ENCODE results near the gene LMOD3.

- TF ChIP-seq CTCF (IDR thresholded peaks at IDR 0.05; ENCODE audit: insufficient read depth, low read length) = no peak
- TF ChIP-seq, protein P1, sequence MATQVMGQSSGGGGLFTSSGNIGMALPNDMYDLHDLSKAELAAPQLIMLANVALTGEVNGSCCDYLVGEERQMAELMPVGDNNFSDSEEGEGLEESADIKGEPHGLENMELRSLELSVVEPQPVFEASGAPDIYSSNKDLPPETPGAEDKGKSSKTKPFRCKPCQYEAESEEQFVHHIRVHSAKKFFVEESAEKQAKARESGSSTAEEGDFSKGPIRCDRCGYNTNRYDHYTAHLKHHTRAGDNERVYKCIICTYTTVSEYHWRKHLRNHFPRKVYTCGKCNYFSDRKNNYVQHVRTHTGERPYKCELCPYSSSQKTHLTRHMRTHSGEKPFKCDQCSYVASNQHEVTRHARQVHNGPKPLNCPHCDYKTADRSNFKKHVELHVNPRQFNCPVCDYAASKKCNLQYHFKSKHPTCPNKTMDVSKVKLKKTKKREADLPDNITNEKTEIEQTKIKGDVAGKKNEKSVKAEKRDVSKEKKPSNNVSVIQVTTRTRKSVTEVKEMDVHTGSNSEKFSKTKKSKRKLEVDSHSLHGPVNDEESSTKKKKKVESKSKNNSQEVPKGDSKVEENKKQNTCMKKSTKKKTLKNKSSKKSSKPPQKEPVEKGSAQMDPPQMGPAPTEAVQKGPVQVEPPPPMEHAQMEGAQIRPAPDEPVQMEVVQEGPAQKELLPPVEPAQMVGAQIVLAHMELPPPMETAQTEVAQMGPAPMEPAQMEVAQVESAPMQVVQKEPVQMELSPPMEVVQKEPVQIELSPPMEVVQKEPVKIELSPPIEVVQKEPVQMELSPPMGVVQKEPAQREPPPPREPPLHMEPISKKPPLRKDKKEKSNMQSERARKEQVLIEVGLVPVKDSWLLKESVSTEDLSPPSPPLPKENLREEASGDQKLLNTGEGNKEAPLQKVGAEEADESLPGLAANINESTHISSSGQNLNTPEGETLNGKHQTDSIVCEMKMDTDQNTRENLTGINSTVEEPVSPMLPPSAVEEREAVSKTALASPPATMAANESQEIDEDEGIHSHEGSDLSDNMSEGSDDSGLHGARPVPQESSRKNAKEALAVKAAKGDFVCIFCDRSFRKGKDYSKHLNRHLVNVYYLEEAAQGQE (IDR thresholded peaks at IDR 0.05; ENCODE audit: insufficient replicate concordance, low read depth) = no peak
- no peak for TF ChIP-seq POLR2AphosphoS5 (IDR thresholded peaks at IDR 0.05; ENCODE audit: low read depth)
- TF ChIP-seq GABPA (IDR thresholded peaks at IDR 0.05; ENCODE audit: low read depth) = no peak
- TF ChIP-seq SPI1 (IDR thresholded peaks at IDR 0.05; ENCODE audit: borderline replicate concordance, low read depth) = no peak
These were observed 17.1 kb downstream of the LMOD3 start for GRCh38 chr3:69105320-69105719.
